Skeletal muscle satellite cell (primary cell): ENCODE data around the gene PSMG1.
"Not testable (repeated sequence)": the region's sequence is repeated elsewhere in the genome, so short reads cannot be mapped to it uniquely, and the experiment has no call there.

ENCODE experiments used
- H3K27me3 ChIP-seq: 2 replicates; pipeline ENCODE4 v1.7.0; 2013; ENCODE audit warnings: low read length; ENCODE audit not compliant: control insufficient read depth, insufficient read depth
- H3K36me3 ChIP-seq: 2 replicates; pipeline ENCODE4 v1.7.0; 2013; ENCODE audit warnings: mild to moderate bottlenecking, control low read depth, low read length; ENCODE audit not compliant: insufficient read depth
- H3K4me1 ChIP-seq: 2 replicates; pipeline ENCODE4 v1.7.0; 2013; ENCODE audit warnings: low read length; ENCODE audit not compliant: control insufficient read depth, insufficient read depth
- H3K4me2 ChIP-seq: 2 replicates; pipeline ENCODE4 v1.7.0; 2013; ENCODE audit warnings: mild to moderate bottlenecking, low read length
- H3K4me3 ChIP-seq: 2 replicates; pipeline ENCODE4 v1.7.0; 2013; ENCODE audit warnings: low read length
- H3K9ac ChIP-seq: 2 replicates; pipeline ENCODE4 v1.7.0; 2013; ENCODE audit warnings: mild to moderate bottlenecking, low read depth, low read length, moderate library complexity
- H3K9me3 ChIP-seq: replicated peaks from 2 replicates; pipeline ENCODE4 v1.7.0; 2013; ENCODE audit warnings: mild to moderate bottlenecking, control low read depth, low read length

Gene PSMG1

GRCh38 chr21:39173716-39174680 is 9.3 kb downstream of the PSMG1 start:
- H3K4me3 ChIP-seq, result no peak overlapping the region
- H3K4me2 ChIP-seq, result no peak overlapping the region
- H3K9me3 ChIP-seq, result no peaks in the 10 kb centered on the region
- no peaks in the 10 kb centered on the region for H3K27me3 ChIP-seq
- no peak overlapping the region for H3K9ac ChIP-seq
- H3K36me3 ChIP-seq, result peaks cover 56% of the 10 kb centered on the region
- H3K4me1 ChIP-seq, result peaks cover 7% of the 10 kb centered on the region

GRCh38 chr21:39169906-39170305 is 13.3 kb downstream of the PSMG1 start:
- Histone ChIP-seq H3K9me3 (peaks cover 2% of the 10 kb centered on the region), H3K4me2 (no peak overlapping the region), H3K4me1 (no peaks in the 10 kb centered on the region), H3K36me3 (peaks cover 29% of the 10 kb centered on the region), H3K4me3 (no peak overlapping the region), H3K27me3 (no peaks in the 10 kb centered on the region), H3K9ac (no peak overlapping the region)

GRCh38 chr21:39168800-39169199 is 14.5 kb downstream of the PSMG1 start:
- Histone ChIP-seq H3K4me1 (no peaks in the 10 kb centered on the region), H3K9ac (no peak overlapping the region), H3K4me3 (no peak overlapping the region), H3K27me3 (no peaks in the 10 kb centered on the region), H3K4me2 (no peak overlapping the region), H3K36me3 (peaks cover 24% of the 10 kb centered on the region), H3K9me3 (peaks cover 13% of the 10 kb centered on the region)

GRCh38 chr21:39164523-39164922 is 18.7 kb downstream of the PSMG1 start:
- peaks cover 13% of the 10 kb centered on the region for H3K9me3 ChIP-seq
- no peak overlapping the region for H3K4me3 ChIP-seq
- H3K4me2 ChIP-seq, result no peak overlapping the region
- no peak overlapping the region for H3K9ac ChIP-seq
- no peaks in the 10 kb centered on the region for H3K27me3 ChIP-seq
- peaks cover 3% of the 10 kb centered on the region for H3K36me3 ChIP-seq
- H3K4me1 ChIP-seq, result no peaks in the 10 kb centered on the region

- no peaks in the 10 kb centered on the region for H3K36me3 ChIP-seq
- H3K9me3 ChIP-seq, result peaks cover 13% of the 10 kb centered on the region
- no peaks in the 10 kb centered on the region for H3K27me3 ChIP-seq
- H3K9ac ChIP-seq, result no peak overlapping the region
- H3K4me1 ChIP-seq, result no peaks in the 10 kb centered on the region
- no peak overlapping the region for H3K4me2 ChIP-seq
- H3K4me3 ChIP-seq, result no peak overlapping the region
Measured at GRCh38 chr21:39161064-39161463, 22.2 kb downstream of the PSMG1 start.

- Histone ChIP-seq H3K36me3 (no peaks in the 10 kb centered on the region), H3K27me3 (peaks cover 2% of the 10 kb centered on the region), H3K4me2 (no peak overlapping the region), H3K4me3 (no peak overlapping the region), H3K4me1 (no peaks in the 10 kb centered on the region), H3K9me3 (peaks cover 6% of the 10 kb centered on the region), H3K9ac (no peak overlapping the region)
Measured at GRCh38 chr21:39159342-39160063, 23.7 kb downstream of the PSMG1 start.

GRCh38 chr21:39157241-39157640 is 26.0 kb downstream of the PSMG1 start:
- H3K4me1 ChIP-seq, H3K9me3 ChIP-seq, H3K36me3 ChIP-seq, H3K4me3 ChIP-seq, H3K4me2 ChIP-seq, H3K9ac ChIP-seq, H3K27me3 ChIP-seq: not testable (repeated sequence)

GRCh38 chr21:39156024-39156423 is 27.2 kb downstream of the PSMG1 start:
- H3K27me3 ChIP-seq, result peaks cover 7% of the 10 kb centered on the region
- H3K4me3 ChIP-seq, result no peak overlapping the region
- no peak overlapping the region for H3K4me2 ChIP-seq
- H3K9me3 ChIP-seq, result no peaks in the 10 kb centered on the region
- no peak overlapping the region for H3K9ac ChIP-seq
- H3K36me3 ChIP-seq, result no peaks in the 10 kb centered on the region
- no peaks in the 10 kb centered on the region for H3K4me1 ChIP-seq

GRCh38 chr21:39155578-39155977 is 27.7 kb downstream of the PSMG1 start:
- Histone ChIP-seq H3K27me3 (peaks cover 10% of the 10 kb centered on the region), H3K36me3 (no peaks in the 10 kb centered on the region)

GRCh38 chr21:39153842-39154241 is 29.4 kb downstream of the PSMG1 start:
- Histone ChIP-seq H3K4me3 (no peak overlapping the region), H3K9me3 (no peaks in the 10 kb centered on the region), H3K27me3 (peaks cover 23% of the 10 kb centered on the region), H3K36me3 (no peaks in the 10 kb centered on the region), H3K4me1 (no peaks in the 10 kb centered on the region), H3K9ac (no peak overlapping the region), H3K4me2 (no peak overlapping the region)

More at GRCh38 chr21:39155578-39155977, 27.7 kb downstream of the PSMG1 start:
- no peak overlapping the region for H3K9ac ChIP-seq
- no peak overlapping the region for H3K4me2 ChIP-seq
- H3K9me3 ChIP-seq, result no peaks in the 10 kb centered on the region
- H3K4me3 ChIP-seq, result no peak overlapping the region
- no peaks in the 10 kb centered on the region for H3K4me1 ChIP-seq

- Histone ChIP-seq H3K4me3 (no peak overlapping the region), H3K27me3 (peaks cover 26% of the 10 kb centered on the region), H3K4me1 (no peaks in the 10 kb centered on the region), H3K9ac (no peak overlapping the region), H3K36me3 (no peaks in the 10 kb centered on the region), H3K4me2 (no peak overlapping the region), H3K9me3 (no peaks in the 10 kb centered on the region)
Measured at GRCh38 chr21:39153373-39153772, 29.9 kb downstream of the PSMG1 start.
